ENCODE data around the gene CYP4F12.

Gene CYP4F12, protein sequence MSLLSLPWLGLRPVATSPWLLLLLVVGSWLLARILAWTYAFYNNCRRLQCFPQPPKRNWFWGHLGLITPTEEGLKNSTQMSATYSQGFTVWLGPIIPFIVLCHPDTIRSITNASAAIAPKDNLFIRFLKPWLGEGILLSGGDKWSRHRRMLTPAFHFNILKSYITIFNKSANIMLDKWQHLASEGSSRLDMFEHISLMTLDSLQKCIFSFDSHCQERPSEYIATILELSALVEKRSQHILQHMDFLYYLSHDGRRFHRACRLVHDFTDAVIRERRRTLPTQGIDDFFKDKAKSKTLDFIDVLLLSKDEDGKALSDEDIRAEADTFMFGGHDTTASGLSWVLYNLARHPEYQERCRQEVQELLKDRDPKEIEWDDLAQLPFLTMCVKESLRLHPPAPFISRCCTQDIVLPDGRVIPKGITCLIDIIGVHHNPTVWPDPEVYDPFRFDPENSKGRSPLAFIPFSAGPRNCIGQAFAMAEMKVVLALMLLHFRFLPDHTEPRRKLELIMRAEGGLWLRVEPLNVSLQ

DNA sequence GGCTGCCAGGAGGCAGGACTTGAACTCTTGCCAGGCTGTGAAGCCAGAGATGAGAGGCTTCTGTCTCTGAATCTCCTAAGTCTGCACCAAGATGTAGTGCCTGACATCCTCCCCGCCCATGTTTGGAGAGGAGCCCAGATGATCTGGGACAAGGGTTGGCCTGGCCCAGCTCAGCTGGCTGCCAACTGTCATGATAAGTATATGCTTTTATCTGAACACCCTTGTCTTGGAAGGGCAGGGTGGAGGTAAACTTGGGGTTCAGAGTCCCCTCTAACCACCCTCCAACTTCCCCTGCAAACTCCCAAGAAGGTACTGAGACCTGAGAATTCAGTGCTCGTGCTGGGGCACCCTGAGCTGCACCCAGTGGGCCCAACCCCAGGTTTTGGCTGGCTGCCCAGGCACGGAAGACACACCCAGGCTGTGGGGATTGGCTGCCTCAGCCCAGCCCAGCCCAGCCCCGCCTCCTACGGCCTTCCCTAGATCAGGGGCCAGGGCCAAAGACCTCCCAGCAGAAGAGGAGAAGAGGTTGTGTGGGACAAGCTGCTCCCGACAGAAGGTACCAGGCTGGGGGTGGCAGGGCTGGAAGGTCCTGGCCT, at the start of gene CYP4F12:
Gene CYP4F12, plus strand, starts transcription at position 508 of the 596 bp plus-strand sequence. CDS start 443 bp downstream, outside the sequence.
- DNase-seq (ENCODE audit: low spot score) (no peak), FAIRE-seq (no peak)

DNA sequence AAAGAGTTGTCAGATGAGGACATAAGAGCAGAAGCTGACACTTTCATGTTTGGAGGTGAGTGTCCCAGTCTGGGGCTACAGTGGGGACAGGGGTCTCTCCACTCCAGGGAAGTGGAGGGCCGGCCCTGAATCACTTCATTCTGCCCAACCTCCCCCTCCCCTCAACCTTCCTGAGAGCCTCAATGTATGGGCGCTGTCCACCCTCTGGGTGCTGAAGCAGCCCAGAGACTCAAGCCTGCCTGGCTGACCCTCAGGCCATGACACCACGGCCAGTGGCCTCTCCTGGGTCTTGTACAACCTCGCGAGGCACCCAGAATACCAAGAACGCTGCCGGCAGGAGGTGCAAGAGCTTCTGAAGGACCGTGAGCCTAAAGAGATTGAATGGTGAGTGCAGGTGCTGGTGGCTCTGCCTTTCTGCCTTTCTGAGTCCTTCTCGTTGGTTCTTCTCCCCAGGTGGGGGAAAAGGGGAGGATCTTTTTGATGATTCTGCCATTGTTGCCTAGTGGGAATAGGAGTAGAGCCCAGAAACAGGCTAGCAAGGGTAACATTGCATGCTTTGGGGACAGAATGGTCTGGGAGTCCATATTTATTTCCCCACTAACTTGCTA, 49.1 kb upstream of the CYP4F12 start:
- FAIRE-seq (no peak), DNase-seq (ENCODE audit: low spot score) (no peak)

DNA sequence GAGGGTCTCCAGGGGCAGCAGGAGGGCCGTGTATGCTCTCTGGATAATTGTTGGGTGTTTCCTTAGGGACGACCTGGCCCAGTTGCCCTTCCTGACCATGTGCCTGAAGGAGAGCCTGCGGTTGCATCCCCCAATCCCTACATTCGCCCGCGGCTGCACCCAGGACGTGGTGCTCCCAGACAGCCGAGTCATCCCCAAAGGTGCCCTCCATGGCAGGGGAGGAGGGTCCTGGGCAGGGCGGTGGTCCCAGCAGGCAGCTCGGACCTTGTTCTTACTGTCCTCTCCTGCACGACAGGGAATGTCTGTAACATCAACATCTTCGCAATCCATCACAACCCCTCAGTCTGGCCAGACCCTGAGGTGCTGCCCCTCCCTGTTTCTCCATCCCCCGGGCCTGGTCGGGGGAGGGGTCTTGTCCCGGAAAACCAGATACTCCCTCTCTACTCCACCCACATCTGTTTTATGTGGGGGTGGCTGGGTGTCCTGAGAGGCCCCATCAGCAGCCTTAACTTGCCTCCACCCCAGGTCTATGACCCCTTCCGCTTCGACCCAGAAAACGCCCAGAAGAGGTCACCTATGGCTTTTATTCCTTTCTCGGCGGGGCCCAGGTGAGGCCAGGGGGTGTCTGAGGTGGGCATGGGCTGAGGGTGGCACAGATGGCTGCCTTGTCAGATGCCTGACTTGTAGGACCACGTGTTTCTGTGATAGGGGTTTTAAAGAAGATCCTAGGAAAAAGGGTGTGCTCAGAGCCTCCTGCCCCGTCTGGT, 44.5 kb upstream of the CYP4F12 start:
- FAIRE-seq: no peak
- DNase-seq (ENCODE audit: low spot score): no peak

DNA sequence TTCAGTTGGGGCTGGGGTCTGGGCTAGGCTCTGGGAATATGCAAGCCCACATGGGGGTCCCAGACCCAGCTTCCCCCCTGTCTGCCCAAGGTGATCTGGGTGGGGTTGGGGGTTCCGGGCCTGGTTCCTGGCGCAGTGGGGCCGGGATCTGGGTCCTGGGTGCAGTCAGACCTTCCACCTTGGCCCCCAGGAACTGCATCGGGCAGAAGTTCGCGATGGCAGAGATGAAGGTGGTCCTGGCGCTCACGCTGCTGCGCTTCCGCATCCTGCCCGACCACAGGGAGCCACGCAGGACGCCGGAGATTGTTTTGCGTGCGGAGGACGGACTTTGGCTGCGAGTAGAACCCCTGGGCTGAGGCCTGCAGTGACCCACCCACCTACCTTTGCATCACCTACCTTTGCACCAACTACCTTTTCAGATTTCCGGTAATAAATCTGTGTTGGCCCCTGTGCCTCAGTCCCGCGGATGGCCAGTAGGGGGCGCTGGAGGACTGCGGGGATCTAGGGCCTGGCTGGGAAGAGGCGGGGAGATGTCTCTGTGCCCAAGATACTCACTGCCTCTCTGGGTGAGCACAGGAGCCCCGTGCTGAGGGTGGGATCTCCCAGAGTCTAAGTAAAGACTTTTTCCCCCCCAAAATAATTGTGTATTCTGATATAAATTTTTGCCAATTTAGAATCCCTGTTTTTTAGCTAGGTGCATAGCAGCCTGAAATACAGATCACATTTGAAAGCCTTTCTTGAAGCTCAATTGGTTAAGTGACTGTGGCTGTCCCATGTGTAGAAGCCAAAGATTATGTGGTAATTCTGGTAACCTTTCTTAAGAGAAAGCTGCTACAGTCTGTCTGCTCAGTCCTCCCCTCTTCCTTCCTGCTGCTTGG, 43.6 kb upstream of the CYP4F12 start:
- DNase-seq (ENCODE audit: low spot score) (peak; percentile 46), FAIRE-seq (no peak)

DNA sequence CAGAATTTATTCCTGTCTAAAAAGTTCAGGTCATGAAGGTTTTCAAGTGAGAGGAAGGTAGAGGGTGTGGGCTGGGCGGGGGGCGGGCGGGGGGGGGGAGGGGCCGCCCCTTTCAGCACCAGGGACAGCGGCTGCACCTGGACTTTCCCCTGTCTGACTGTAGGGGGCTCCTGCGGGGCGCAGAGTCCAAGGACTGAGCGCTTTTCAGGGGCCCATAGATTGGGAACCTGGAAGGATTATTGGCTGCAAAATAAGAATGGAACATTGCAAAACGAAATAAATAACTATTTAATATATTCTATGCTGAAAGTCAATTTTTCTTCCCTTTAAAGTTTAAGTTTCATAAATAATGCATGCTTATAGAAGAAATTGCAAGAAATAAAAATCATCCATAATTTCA, 41.1 kb upstream of the CYP4F12 start:
- no peak for DNase-seq (ENCODE audit: low spot score)
- no peak for FAIRE-seq

DNA sequence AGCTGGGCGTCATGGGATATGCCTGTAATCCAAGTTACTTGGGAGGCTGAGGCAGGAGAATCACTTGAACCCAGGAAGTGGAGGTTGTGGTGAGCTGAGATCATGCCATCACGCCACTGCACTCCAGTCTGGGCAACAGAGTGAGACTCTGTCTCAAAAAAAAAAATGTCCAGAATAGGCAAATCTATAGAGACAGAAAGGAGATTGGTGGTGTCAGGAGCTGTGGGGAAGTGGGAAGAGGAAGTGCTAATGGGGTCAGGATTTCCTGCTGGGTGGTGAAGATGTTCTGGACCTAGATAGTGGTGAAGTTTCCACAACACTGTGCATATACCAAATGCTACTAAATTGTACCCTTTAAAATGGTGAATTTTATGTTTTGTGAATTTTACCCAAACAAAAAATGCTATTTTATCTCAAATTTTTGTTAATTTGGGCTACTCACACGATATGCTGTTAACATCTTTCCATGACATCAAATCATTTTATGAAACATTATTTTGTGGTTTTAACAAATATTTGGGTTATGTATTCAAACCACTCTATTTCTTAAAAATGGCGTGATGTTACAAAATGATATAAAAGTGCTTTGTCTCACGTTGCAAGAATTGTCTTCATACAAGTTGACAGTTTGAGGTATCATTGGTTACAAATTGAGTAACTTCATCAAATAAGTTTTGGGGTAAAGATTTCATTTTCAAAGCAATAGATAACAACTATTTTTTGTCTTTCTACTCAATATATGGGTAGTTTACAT, 39.6 kb upstream of the CYP4F12 start:
- DNase-seq (ENCODE audit: low spot score): no peak
- FAIRE-seq: no peak

DNA sequence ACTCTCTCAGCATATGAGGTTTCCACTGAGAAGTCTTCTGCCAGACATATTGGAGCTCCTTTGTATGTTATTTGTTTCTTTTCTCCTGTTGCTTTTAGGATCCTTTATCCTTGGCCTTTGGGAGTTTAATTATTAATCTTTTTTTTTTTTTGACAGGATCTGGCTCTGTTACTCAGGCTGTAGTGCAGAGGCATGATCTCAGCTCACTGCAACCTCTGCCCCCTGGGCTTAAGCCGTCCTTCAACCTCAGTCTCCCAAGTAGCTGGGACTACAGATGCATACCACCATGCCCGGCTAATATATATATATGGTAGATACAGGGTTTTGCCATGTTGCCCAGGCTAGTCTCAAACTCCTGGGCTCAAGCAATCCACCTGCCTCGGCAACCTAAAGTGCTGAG, 38.8 kb upstream of the CYP4F12 start:
- no peak for DNase-seq (ENCODE audit: low spot score)
- no peak for FAIRE-seq

DNA sequence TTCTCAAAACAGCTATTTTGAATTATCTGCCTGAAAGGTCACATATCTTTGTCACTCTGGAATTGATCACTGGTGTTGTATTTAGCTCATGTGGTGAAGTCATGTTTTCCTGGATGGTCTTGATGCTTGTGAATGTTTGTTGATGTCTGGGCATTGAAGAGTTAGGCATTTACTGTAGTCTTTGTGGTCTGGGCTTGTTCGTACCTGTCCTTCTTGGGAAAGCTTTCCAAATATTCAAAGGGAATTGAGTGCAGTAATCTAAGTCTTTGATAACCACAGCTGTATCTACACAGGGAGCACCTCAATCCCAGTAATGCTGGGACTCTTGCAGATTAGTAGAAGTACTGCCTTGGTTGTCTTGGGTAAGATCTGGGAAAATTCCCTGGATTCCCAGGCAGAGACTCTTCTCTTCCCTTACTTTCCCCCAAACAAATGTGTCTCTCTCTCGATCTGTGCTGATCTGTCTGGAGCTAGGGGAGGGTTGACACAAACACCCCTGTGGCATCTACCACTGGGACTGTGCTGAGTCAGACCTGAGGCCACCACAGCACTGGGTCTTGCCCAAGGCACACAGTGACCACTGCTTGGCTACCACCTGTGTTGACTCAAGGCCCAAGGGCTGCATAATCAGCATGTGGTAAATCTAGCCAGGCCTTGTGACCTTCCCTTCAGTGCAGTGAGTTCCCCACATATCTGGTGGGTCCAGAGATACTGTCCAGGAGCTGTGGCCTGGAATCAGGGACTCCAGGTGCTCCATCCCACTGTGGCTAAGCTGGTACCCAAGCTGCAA, 37.7 kb upstream of the CYP4F12 start:
- no peak for DNase-seq (ENCODE audit: low spot score)
- FAIRE-seq: no peak

DNA sequence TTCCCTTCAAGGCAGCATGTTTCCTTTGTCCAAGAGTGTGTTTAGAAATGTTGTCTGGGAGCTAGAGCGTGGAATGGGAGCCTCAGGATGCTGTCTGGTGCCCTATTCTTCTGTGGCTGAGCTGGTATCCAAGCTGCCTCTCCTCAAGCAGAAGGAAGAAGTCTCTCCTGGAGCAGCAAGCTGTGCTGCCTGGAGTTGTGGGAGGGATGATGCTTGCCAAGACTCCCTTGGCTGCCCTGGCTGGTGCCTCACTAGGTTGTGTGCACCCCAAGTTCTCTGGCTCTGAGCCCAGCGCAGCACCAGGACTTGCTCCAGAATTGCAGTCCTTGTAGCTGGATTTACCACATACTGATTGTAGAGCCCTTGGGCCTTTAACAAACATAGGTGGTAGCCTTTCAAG, 36.9 kb upstream of the CYP4F12 start:
- no peak for FAIRE-seq
- DNase-seq (ENCODE audit: low spot score): no peak

DNA sequence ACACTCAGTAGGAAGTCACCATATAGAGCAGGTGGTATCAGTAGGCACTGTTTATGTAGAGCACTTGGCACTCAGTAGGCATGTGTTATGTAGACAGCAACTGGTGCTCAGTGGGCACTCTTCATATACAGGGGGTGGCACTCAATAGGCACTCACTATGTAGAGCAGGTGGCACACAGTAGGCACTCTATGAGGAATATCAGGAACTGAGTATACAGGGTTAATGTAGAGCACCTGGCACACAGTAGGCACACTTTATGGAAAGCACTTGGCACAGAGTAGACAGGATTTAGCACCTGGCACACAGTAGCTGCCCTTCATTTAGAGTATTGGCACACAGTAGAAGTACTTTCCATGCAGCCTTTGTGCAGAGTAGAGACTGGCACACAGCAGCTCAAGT, 33.3 kb upstream of the CYP4F12 start:
- DNase-seq (ENCODE audit: low spot score): no peak
- FAIRE-seq: no peak

DNA sequence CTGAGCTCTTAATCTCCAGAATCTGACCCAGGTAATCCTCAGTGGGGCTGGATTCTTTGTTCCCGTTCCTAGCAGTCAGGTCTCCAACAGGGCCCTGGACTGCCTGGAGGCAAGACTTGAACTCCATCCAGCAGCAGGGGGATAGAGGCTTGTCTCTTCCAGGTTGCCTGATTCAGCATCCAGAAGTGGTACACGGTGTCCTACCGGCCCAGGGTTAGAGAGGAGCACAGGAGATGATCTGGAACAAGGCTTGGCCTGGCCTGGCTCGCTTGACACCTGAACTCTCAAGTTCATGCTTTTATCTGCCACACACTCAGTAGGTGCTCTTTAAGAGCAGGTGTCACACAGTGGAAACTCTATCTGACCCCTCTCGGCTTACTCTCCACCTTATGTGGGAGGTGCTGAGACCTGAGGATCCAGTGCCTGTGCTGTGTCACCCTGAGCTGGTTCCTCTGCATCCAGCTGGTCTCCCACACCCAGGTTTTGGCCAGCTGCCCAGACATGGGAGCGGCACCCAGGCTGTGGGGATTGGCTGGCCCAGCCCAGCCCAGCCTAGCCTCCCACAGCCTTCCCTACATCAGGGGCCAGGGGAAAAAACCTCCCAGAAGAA, 32.5 kb upstream of the CYP4F12 start, which contains the start of gene CYP4F3:
Gene CYP4F3, plus strand, starts transcription at position 604 of the 610 bp plus-strand sequence. CDS start 519 bp downstream, outside the sequence.
- DNase-seq (ENCODE audit: low spot score) (peak; percentile 70), FAIRE-seq (no peak)

DNA sequence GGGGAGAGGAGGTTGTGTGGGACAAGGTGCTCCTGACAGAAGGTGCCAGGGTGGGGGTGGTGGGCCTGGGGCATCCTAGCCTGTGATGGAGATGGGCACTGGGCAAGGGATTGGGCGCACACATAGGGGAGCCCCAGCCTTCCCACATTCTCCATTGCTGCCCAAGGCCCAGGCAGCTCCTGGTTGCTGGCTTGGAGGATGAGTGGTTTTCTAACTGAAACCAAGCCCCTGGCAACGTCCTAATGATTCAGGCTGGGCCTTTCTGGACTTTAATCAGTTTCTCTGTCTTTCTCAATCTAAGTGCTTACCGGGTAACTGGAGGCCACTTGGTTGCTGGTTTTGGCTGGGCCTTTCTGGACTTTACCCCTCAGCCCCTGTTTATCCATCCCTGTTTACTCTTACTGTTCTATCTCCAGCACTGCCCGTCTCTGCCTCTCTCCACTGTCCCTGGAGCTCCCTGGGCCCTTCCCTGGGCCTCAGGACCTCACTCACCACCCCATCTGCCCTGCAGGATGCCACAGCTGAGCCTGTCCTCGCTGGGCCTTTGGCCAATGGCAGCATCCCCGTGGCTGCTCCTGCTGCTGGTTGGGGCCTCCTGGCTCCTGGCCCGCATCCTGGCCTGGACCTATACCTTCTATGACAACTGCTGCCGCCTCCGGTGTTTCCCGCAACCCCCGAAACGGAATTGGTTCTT, 31.8 kb upstream of the CYP4F12 start:
- no peak for FAIRE-seq

DNA sequence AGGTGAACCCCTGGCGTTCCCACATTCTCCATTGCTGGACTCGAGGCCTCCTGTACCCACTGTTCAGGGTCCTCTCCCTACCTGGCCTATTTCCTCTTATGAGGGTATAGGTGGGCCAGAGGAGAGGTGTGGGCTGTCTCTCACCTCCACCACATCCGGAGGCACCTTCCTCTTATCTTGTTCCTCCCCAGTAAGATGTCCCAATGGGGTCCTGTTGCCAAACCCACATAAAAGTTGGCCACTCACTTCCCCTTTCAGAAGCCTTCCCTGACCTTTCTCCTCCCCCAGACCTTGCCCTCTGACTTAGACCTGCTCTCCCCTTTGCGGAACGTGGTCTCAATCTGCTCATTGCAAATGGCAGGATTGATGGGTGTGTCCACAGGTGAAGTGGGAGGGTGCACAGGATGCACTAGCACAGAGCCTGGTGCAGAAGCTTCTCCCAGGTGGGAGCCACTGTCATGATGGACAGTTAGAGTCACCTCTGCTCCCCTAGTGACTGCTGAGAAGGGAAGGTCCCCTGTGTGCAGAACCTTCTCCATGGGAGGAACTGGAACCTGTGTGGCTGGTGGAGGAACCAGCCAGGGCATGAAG, 30.9 kb upstream of the CYP4F12 start:
- DNase-seq (ENCODE audit: low spot score) (no peak), FAIRE-seq (no peak)

More for the DNA sequence above, 31.8 kb upstream of the CYP4F12 start:
- DNase-seq (ENCODE audit: low spot score): no peak

DNA sequence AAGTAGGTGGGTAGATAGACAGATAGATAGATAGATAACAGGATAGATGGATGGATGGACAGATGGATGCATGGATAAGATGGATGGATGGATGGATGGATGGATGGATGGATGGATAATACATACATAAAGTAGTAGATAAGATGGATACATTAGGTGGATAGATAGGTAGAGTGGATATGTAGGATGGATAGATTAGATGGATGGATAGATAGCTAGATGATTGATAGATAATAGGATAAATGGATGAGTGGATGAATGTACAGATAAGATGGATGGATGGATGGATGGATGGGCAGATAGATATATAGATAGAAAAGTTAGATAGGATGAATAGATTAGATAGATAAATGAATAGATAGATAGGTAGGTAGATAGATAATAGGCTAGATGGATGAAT, 30.1 kb upstream of the CYP4F12 start:
- DNase-seq (ENCODE audit: low spot score) (no peak), FAIRE-seq (no peak)

DNA sequence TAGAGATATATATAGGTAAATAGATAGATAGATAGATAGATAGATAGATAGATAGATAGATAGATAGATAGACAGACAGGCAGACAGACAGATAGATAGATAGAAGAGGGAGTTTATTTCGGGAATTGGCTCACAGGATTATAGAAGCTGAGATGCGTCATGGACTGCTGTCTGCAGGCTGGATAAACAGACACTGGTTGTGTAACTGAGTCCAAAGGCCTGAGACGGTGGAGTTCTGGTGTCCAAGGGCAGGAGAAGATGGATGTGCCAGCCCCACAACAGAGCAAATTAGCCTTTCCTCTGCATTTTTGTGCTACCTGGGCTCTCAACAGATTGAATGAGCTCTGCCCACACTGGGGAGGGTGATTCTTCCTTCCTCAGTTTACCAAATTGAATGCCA, 29.5 kb upstream of the CYP4F12 start:
- DNase-seq (ENCODE audit: low spot score) (no peak), FAIRE-seq (no peak)

DNA sequence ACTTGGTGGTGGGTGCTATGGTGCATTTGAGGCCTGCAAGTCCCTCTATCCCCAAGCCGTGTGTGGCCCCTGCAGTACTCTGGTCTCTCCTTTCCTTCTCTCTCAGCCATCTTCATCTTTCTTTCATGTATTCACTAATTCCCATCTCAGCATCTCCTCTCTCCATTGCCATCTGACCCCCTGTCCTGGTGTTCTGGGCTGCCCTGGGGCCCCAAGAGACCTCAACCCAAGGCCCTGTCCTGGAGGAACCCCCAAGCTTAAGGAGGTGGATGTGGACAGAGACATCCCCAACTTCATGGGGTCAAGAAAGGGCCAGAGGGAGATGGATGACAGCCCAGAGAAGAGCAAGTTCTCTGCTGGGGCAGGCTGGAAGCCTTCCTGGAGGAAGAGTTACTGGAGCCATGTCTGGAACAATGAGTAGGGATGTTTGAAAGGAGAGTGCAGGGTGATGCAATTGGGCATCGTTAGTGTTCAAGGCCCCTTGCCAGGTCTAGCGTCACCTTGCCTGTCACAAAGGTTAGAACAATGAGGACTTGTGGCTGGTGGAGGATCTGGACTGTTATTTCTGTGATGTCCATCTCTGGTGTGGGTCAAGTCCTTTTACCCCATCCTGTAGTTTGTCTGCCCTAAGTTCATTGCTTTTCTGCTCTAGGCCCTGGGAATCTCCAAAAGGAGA, 28.7 kb upstream of the CYP4F12 start:
- FAIRE-seq (no peak), DNase-seq (ENCODE audit: low spot score) (no peak)

DNA sequence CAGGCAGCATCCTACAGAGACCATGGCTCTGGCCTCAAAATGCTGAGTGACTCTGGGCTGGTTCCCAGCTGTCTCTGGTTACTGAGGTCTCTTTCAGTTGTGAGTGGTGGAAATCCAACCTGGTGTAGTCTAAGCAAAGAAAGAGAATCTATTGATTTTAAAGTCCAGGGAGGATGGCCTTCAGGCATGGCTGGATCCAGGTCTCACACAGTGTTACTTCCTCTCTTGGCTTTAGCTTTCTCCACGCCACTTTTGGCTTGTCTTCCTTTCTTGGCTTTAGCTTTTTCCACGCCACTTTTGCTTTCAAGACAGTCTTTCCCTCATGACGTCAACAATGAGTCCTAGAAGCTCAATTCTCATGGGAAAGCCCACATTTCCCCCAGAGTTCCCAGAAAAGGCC, 28.1 kb upstream of the CYP4F12 start:
- FAIRE-seq (no peak), DNase-seq (ENCODE audit: low spot score) (no peak)
